ENCODE measurements around the gene RIPPLY2. TPM values are rescaled to one million over a fixed set of nuclear protein-coding genes. Genes with fewer than 3 reads are reported as not detected.
"Not testable (repeated sequence)": the region's sequence is repeated elsewhere in the genome, so short reads cannot be mapped to it uniquely, and the experiment has no call there.

RIPPLY2 gene
- total RNA-seq, 1 donor from 2014 or later, result 0.13 TPM

DNA sequence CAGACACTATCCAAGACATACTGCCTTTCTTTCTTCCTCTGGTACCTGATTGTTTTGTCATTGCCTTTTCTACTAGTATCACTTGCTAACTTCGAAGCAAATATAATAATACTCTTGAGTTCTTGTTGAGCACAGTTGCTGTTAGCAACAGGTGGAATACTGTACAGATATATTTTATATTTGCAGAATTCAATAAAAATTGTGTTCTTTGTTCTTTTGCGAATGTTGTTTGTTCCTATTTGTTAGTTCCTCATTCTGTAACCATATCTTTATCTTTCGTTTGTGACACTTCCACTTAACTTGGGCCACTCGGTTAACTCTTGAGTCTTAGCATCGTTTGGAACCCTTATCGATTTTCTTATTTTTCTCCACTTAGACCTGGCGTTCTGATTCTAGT lies 7.2 kb downstream of the RIPPLY2 start:
- no peak for DNase-seq (ENCODE audit: low read depth in 2 of 2)

DNA sequence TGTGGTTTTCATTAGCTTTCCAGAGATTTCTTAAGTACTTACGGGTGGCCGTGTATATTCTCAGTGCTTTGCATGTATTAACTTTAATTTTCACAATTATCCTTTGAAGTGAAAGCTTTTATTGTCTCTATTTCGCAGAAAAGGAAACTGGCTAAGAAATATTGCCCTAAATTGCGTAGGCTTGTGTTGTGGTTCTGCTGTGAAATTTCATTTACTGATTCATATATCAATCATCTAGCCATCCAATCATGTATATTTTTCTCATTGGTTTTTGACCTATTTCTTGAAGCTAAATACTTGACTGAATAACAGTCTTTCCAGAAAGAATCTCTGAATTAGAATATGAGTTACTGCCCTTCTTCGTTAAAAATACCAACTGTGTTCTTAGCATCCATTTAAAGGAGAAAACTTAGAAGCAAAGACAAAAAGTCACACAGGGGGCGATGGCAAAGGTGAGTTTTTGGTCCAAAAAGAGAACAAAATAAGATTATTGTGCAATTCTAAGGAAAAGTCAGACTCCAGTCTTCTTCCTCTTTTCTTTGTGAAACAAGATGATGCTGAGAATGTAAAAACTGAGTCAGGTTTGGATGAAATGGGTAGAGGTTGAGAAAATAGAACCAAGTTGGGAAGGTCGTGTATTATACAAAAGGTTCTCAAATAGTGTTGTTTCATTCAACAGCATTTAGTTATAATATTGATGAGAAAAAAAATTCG lies 7.8 kb downstream of the RIPPLY2 start:
- DNase-seq (ENCODE audit: low read depth in 2 of 2), result no peak

DNA sequence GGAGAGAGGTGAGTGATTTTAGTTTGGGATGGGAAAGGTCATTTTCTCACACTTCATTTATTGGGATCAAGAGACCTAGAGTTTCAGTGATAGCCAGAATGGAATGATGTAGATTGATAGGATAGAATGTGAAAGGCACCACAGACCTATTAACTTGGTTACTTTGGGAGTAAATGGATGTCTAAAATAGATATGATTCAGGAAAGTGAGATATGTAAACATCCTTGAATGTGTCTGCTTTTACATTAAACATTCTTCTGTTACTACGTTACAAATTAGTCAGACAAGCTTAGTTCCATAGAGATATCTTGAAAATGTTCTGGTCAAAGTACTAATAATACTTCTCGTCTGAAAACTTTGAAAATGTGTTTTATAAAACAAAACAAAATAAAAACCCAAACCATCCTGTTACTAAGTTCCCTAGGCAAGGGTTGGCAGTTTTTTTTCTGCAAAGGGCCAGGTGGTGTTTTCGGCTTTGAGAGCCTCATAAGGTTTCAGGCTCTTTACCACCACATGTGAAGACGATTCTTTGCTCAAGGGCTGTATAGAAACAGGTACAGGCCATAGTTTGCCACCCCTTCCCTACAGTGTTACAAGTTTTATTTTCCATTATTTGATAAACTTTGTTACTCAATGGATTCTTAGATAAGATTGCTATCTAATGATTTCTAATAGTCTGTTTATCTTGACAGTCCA lies 9.8 kb downstream of the RIPPLY2 start:
- no peak for DNase-seq (ENCODE audit: low read depth in 2 of 2)

DNA sequence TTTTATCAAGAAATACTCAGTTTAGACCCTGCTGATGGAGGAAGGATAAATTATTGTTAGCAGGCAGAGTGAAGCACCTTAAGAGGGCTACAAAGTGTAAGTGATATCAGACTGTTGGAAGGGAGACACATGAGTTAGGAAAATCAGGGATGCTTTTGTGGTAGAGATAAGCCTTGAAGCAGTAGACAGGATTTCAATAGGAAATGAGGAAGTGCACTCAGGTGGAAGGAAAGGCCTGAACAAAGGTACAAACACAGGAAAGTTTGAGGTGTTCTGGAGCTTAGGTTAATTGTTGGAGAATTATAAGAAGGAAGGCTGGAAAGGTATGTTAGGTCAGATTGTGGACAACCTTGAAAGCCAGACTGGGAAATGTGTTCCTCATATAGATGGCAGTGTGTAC lies 13.9 kb downstream of the RIPPLY2 start:
- DNase-seq (ENCODE audit: low read depth in 2 of 2), result no peak

DNA sequence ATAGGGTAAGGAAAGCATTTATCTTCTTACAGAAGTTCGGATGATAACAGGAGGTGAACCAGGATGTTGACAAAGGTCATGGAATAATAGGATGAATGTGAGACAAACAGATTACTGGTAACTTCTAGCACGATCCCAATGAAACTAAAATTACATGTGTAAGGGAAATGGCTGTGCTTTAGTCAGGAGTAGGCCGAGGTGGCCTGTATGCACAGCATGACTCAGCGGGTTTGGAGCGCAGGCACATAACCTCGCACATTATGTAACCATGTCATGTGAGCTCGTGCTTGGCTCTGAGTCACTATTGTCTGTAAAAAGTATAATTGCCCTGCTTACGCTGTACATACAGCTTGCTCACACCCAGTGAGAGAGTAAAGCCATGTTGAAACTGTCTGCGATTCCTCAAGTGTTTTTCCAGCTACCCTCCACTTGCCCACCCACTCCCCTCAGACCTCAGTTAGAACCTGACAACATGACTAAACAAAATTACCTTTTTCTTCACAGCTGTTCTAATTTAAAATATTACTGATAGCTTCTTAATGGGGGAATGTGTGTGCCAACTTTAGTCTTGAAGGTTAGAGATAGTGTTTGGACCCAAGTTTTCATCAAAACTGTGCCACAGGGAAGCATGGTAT lies 14.5 kb downstream of the RIPPLY2 start:
- peak in 1 of 2 donors; percentile 88 for DNase-seq (ENCODE audit: low read depth in 2 of 2)

DNA sequence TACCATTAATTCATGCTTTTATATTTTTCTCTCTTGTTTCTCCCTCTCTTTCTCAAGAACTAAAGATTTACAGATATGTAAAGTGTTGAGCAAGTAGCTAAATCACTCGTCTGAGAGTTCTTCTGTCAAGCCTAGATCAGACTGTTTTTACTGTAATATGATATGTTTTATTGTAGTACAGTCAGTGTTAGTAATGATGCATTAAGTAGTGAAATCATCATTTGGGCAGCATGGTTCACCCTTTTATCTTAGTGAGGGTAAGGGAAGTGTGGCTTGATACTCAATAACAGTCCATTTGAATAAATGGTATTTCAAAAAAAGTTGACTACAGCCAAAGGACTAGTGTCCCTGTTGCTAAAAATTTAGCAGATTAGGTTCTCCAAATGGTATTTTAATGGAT lies 15.5 kb downstream of the RIPPLY2 start:
- DNase-seq (ENCODE audit: low read depth in 2 of 2), result peak in 1 of 2 donors; percentile 39

DNA sequence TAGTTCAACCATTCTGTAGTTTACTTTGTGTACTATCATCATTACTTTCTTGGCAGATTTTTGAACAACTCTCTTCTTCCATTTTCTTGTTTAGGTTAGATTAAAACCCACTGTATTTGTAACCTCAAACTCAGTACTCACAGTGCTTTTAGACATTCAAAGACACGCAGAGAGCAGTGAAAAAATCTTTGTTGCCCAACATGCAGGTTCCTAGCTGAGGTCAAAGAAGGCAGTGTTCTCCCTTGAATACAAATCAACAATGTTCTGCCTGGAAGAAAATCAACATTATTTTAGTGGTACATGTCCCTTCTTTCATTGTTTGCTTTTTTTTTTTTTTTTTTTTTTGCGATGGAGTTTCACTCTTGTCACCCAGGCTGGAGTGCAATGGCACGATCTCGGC lies 17.5 kb downstream of the RIPPLY2 start:
- DNase-seq (ENCODE audit: low read depth in 2 of 2), result no peak

DNA sequence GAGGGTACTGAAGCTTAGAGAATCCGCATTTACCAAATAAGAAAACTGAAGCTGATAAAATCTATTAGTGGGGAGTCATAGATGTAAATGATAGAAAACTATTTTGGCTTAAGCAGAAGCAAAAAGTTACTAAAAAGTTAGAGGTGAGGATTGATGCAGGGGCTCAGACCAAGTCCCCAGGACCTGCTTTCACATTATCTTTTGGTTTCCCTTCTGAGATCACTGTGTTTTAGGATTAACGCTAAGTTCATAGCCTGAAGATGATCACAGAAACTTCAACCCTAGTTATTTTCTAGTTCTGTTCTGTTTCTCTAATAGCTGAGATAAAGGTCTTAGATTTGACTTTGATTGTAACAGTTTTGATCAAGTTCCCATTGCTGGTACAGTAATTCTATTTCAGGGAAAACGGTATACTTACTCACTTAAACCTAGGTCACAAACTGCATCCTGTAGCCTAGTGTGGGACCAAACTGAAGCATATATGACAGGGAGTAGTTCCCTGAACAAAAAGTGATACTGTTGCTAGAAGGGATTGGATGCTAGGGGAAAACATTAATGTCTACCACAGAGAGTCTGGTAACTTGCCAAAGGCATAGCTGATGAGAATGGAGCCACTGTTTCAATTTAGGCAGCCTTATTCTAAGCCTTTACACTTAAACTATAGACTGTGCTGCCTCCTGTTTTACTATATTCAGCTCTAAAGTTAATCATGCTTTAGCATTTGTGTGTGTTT lies 19.4 kb downstream of the RIPPLY2 start:
- DNase-seq (ENCODE audit: low read depth in 2 of 2), result no peak

DNA sequence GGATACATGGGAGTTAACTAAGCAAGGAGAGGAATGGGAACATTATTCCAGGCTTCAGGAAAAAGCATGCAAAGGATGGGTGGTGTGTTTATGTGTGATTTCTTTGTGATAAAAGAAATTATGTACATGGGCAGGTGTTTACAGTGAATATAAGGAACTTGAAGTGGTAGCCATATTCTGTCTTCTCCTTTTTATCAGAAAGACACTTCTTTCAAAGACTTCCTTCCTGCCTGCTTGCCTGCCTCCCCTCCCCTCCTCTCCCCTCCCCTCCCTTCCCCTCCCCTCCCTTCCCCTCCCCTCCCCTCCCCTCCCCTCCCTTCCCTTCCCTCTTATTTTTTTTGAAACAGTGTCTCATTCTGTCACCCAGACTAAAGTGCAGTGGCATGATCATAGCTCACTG lies 20.7 kb downstream of the RIPPLY2 start:
- no peak for DNase-seq (ENCODE audit: low read depth in 2 of 2)

DNA sequence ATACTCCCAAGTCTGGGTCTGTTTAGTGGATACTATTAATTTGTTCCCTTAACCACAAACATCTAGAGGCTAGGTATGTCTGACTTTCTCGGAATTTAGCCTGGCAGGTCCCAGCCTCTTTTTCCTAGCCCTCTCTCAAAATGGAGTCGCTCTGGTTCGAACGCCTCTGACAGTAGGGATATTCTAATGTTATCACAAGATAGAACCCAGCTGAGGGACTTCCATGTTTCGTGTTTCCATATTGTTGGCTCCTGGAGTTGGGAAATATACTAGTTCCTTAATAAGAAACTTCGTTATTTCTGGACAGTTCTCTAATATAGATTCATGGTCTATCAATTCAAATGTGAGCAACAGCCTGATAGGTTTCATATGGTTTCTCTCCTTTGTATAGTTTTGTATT lies 22.7 kb downstream of the RIPPLY2 start:
- no peak for DNase-seq (ENCODE audit: low read depth in 2 of 2)

DNA sequence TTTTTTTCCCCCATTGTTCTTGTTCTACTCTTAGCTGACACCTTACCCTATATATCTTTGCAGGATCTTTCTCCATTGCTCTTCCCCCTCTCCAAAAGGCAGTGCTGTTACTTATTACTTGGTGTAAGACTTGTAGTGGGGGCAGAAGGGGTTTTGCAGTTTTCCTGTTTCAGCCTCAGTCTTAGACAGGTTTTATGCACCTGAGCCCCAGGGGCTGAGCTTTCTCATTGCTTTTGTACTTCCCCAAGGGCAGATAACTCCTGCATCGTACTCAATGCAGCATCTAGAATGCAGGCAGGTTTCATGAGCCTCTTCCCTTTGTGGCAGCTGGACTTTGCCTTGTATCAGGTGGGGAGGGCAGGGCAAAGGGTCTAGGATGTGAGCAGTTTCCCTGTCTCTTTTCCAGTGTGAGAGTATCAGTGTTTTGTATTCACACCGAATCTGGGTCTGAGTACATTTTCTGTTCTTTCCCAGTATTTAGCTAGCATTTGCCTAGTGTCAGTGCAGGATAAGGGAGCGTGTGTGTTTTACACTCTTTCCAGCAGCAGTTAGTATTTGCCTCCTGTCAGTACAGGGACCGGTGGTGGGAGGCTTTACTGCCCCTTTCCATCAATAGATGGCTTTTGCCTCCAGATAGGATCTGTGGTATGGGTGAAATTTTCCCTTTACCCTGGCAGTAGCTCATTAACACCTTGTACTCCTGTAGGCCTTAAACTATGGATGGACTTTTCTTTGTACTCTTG lies 25.9 kb downstream of the RIPPLY2 start:
- no peak for DNase-seq (ENCODE audit: low read depth in 2 of 2)

DNA sequence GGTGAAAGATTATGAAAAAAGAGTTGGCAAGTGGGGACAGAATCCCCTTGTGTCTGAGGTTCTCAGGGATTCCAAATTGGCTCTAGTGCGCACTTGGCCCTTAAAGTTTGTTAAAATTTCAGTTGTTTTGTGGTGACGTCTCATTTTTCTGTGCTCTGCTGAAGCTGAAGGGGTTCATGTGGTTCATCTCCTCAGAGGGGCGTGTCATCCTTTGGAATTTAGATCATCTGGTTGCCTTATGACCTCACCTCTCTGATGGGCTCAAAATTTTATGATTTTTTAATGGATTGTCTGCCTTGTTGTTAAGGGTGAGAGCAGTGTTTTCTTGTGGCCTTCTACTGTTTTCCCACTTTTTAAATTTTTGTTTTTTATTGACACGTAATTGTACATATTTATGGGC lies 26.6 kb downstream of the RIPPLY2 start:
- no peak for DNase-seq (ENCODE audit: low read depth in 2 of 2)

DNA sequence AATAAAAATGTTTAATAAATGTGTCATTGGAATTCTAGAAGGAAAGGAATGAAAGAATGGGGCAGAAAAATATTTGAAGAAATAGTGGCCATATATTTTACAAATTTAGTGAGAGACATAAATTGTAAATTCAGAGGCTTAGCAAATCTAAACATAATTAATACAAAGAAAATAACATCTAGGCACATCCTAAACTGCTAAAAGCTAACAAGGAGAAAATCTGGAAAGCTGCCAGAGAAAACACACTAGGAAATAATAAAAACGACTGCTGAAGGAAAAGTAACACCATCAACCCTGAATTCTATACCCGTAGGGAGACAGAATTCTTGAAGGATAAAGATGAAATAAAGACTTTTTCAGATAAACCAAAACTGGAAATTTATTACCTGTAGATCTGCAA lies 30.1 kb downstream of the RIPPLY2 start:
- peak; percentile 7 to 67 for DNase-seq (ENCODE audit: low read depth in 2 of 2)

DNA sequence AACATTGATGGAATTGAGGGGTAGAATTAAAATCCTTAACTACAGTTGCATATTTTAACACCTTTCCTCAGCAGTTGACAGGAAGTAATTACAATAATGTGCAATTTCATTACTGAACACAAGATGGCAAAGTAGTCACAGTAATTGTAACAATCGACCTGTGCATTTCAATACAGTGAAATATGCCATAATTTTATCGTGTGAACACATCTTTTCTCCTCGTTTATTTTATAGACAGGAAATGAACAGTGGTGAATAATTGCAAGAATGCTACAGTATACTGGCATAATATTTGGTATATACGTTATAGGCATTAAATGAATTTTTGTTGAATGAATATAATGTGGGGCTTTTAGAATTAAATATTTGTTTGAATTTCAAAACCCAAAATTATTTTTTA lies 31.4 kb downstream of the RIPPLY2 start:
- DNase-seq (ENCODE audit: low read depth in 2 of 2), result peak; percentile 49 to 69

DNA sequence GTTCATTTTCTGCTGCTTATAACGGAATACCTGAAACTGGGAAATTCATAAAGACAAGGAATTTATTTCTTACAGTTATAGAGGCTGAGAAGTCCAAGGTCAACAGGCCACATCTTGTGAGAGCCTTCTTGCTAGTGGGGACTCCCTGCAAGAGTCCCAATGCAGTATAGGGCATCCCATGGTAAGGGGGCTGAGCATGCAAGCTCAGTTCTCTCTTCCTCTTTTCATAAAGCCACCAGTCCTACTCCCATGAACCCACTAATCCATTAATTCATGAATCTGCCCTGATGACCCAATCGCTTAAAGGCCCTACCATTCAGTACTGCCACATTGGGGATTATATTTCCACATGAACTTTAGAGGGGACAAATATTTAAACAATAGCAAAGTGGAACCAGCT lies 32.8 kb downstream of the RIPPLY2 start:
- no peak for DNase-seq (ENCODE audit: low read depth in 2 of 2)

DNA sequence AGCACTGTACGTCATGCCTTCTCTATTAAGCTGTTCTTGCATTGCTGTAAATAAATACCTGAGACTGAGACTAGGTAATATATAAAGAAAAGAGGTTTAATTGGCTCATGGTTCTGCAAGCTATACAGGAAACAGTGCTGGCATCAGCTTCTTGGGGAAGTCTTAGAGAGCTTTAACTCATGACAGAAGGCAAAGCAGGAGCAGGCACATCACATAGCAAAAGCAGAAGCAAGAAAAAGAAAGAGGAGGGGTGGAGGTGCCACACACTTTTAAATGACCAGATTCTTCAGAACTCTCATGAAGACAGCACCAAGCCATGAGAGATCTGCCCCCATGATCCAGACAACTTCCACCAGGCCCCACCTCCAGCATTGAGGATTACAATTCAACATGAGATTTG lies 36.5 kb downstream of the RIPPLY2 start:
- no peak for DNase-seq (ENCODE audit: low read depth in 2 of 2)

DNA sequence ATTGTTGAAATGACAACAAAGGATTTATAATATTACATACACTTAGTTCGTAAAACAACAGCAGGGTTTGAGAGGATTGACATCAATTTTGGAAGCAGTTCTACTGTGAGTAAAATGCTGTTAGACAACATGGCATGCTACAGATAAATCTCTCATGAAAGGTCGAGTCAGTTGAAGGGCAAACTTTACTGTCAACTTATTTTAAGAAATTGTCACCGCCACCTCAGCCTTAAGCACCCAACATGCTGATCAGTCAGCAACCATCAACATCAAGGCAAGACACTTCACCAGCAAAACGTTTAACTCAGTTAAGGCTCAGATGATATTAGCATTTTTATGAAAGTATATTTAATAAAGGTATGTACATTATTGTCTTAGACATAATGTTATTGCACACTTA lies 37.4 kb downstream of the RIPPLY2 start:
- no peak for DNase-seq (ENCODE audit: low read depth in 2 of 2)

DNA sequence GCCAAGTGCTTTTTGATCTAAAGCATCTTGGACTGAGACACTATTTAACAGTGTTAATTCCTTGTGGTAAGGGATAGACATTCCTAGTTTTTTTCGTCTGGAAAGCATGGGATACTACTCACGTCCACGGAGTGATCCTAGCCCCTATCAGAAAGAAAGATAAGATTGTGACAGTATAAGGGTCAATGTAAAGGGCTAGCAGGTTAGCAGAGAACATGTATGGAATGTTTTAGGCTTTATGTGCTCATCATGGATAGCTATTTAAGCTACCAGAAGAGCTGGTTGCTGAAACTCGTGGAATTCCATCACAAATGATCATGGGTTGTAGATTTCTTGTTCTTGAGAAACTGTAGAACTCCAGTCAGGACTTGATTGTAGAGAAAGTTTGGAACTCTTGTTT lies 38.4 kb downstream of the RIPPLY2 start:
- DNase-seq (ENCODE audit: low read depth in 2 of 2), result no peak

DNA sequence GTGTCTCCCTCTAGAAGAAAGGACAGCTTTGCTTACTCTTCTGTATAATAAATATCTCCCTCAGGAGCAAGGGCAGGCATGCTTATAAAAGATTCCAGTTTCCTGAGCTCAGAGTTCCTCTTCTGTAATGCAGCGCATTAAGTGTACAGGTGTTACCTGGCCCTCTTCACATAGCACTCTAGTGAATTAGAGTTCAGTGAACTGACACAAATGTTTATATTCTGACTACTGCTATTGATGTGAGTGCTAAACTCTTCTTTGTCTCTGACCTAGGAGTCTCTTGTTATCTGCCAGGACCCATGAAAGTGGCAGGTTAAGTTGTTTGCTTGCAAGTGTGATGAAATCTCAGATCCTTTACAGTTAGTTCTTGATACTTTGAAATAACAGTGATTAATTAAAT lies 39.9 kb downstream of the RIPPLY2 start:
- DNase-seq (ENCODE audit: low read depth in 2 of 2), result no peak

DNA sequence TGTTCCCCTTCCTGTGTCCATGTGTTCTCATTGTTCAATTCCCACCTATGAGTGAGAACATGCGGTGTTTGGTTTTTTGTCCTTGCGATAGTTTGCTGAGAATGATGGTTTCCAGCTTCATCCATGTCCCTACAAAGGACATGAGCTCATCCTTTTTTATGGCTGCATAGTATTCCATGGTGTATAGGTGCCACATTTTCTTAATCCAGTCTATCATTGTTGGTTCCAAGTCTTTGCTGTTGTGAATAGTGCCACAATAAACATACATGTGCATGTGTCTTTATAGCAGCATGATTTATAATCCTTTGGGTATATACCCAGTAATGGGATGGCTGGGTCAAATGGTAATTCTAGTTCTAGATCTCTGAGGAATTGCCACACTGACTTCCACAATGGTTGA lies 43.9 kb downstream of the RIPPLY2 start:
- DNase-seq (ENCODE audit: low read depth in 2 of 2), result not testable (repeated sequence)

DNA sequence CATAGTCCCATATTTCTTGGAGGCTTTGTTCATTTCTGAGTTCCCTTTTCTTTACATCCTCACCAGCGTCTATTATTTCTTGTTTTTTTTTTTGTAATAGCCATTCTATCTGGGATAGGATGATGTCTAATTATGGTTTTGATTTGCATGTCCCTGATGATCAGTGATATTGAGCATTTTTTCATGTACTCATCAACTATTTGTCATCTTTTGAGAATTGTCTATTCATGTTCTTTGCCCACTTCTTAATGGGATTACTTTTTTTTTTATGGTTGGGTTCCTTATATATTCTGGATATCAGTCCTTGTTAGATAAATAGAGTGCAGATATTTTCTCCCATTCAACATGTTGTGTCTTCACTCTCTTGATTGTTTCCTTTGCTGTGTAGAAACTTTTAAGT lies 48.5 kb downstream of the RIPPLY2 start:
- no peak for DNase-seq (ENCODE audit: low read depth in 2 of 2)

DNA sequence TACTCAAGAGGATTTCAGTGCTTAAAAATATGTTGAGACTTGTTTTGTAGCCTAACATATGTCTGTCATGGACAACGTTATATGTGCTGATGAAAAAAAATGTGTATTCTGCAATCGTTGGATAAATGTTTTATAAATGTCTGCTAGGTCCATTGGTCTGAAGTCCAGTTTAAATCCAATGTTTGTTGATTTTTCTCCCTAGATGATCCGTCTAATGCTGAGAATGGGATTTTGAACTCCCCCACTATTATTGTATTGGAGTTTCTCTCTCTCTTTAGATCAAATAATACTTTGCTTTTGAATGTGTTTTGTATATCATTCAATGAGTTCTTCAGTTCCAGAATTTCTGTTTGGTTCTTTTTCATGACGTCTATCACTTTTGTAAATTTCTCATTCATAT lies 51.2 kb downstream of the RIPPLY2 start:
- no peak for DNase-seq (ENCODE audit: low read depth in 2 of 2)
